HG03064 (cell line): ENCODE data around the gene GARRE1.

Experiments
- ATAC-seq: cut with Tn5 transposase; IDR thresholded peaks from one replicate; pipeline ENCODE4 v1.9.1; 2021; ENCODE audit warnings: low read depth; ENCODE audit not compliant: unreplicated experiment

GARRE1 gene

DNA sequence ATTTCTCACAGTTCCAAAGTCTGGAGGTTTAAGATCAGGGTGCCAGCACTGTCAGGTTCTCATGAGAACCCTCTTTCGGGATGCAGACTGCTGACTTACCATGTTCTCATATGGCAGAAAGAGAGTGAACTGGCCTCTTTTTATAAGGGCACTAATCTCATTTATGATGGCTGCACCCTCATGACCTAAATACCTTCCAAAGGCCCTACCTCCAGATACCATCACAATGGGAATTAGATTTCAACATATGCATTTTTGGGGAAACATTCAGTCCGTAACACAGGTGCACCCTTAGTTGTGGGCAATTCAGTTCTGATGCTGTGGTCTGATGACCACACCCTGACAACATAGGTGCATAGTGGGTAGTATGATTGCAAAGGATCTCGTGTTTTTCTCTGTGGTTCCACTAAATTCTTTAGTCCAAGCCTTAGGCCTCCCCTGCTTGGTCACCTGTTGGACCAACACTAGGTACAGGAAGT, 33.3 kb downstream of the GARRE1 start:
- no peak for ATAC-seq

GRCh38 chr19:34288381-34288780, 34.0 kb downstream of the GARRE1 start:
- no peak for ATAC-seq

DNA sequence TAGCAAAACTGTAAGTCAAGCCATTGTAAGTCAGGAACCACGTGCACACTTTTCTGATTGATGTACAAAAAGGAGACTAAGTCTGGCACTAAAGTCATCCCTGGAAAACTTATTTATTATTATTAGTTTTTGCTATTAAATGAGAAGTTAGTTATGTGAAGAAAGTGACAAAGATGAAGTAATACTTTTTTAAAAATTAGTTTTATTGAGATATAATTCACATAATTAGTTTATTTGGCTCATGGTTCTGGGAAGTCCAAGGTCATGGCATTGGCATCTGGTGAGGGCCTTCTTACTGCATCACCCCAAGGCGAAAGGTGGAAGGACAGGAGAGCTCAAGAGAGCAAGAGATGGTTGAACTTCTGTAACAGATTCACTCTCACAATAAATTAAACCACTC, 36.9 kb downstream of the GARRE1 start:
- ATAC-seq = no peak

DNA sequence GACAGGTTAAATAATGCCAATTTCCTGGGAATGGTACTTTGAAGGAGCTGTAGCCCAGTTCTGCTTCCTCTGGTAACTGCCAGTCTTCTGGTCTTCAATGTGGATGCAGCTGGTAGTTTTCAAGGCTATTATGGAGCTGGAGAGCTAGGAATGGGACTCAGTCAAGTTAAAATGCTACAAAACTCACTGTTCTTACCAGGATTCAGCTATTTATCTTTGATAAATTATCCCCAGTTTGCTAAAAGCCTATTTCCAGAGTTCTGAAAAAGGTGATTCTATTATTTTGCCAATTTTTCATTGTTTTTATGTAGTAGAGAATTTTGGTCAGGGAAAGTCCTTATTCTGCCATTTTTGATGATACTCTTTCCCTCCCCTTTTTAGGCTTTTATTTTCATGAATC, 40.7 kb downstream of the GARRE1 start:
- ATAC-seq = no peak

DNA sequence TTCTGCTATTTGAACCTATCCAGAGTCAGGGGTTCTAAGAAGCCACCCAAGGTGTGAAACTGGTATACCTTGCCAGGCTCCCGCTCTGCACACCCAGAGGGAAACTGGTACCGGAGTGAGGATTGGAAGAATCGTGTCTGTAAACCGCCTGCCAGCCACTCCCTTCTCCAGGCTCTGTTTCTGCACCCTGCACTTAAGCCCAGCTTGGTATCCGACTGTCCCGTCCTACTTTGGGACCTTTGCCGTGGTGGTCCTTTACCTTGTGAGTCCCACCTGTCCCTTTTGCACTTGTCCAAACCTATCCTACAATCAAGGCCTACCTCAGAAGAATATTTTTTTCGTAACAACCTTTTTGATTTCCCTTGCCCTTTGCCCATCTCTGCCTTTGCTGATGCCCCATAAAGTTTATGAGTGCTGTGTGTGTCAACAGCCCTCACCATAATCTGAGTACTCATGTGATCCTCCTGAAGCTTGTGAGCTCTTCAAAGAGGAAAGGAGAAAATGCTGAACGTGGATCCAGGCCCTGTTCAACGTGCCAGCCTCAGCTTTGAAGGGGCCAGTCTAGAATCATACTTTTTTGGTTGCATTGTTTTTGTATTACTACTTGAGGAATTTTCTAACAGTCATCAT, 44.7 kb downstream of the GARRE1 start:
- ATAC-seq = no peak

- ATAC-seq = no peak
Measured at GRCh38 chr19:34299576-34299975, 45.2 kb downstream of the GARRE1 start.

DNA sequence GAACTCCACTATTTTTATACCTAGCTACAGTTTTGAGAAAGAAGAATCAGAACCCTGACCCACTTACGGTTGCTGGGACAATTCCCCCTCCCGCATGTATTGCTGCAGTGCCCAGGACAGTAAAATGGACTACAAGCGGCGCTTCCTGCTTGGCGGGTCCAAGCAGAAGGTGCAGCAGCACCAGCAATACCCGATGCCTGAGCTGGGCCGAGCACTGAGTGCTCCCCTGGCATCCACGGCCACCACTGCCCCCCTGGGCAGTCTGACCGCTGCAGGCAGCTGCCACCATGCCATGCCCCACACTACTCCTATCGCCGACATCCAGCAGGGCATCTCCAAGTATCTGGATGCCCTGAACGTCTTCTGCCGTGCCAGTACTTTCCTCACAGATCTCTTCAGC, 46.0 kb downstream of the GARRE1 start:
- no peak for ATAC-seq

DNA sequence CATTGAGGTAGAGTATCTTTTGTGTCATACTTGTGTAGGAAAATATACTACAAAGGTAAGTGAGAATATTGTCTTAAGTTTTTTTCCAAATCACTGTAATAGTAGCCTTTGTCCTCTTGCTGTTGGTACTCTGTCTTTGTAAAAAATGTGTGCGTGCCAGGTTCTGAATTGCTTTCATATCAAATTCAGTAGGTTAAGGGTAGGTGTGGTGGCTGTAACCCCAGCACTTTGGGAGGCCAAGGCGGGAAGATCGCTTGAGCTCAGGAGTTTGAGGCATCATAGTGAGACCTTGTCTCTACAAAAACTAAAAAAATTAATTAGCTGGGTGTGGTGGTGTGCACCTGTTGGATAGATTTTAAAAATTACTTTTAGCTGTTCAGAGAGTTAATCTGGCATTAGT, 46.6 kb downstream of the GARRE1 start:
- no peak for ATAC-seq
